PC-9 (cell line): ENCODE results near the gene HFM1. TPM values are rescaled to one million over a fixed set of nuclear protein-coding genes. Genes with fewer than 3 reads are reported as not detected.

ENCODE experiments used
- BruUV-seq: library from RNA; stranded (reverse); fragments of 400-500 nt; replicated peaks from 2 replicates; lab custom pipeline; 2021; lab: Mats Ljungman, UMichigan
- CTCF ChIA-PET: fragments of 300-600 bp; sonication (Branson Sonifier 250); formaldehyde crosslinking; loops from one replicate; lab custom pipeline; 2022; ENCODE audit warnings: antibody characterized with exemption; lab: Charles Lee
- POLR2A ChIA-PET: fragments of 300-600 bp; sonication (Branson Sonifier 250); formaldehyde crosslinking; loops from one replicate; lab custom pipeline; 2022; ENCODE audit warnings: antibody characterized with exemption; ENCODE audit not compliant: unreplicated experiment; lab: Charles Lee
- DNase-seq, 2 experiments: peaks; one replicate each; pipeline versions ENCODE4 v3.0.0 to v3.0.0-alpha.2; 2015 to 2022; ENCODE audit warnings: mixed read lengths in 1 of 2
- H2AFZ ChIP-seq: fragments of 200-600 bp; sonication (generic); 2 replicates; pipeline ENCODE4 v1.8.1; 2017; ENCODE audit warnings: antibody characterized with exemption
- H3F3A ChIP-seq: fragments of 200-600 bp; sonication (generic); 2 replicates; pipeline ENCODE4 v1.8.1; 2017; ENCODE audit warnings: antibody characterized with exemption, mild to moderate bottlenecking, low read depth; ENCODE audit not compliant: insufficient read depth
- H3K27ac ChIP-seq: fragments of 200-600 bp; sonication (generic); 2 replicates; pipeline ENCODE4 v1.6.1; 2016; ENCODE audit warnings: mixed run types
- H3K27me3 ChIP-seq: fragments of 200-600 bp; sonication (generic); 2 replicates; pipeline ENCODE4 v1.6.1; 2016; ENCODE audit warnings: low read depth, mixed run types; ENCODE audit not compliant: insufficient read depth
- H3K36me3 ChIP-seq: fragments of 200-600 bp; sonication (generic); 2 replicates; pipeline ENCODE4 v1.6.1; 2016; ENCODE audit warnings: low read depth, mixed run types
- H3K4me1 ChIP-seq: fragments of 200-600 bp; sonication (generic); replicated peaks from 2 replicates; pipeline ENCODE4 v1.6.1; 2016; ENCODE audit warnings: mixed run types; ENCODE audit not compliant: insufficient read depth
- H3K4me2 ChIP-seq: fragments of 200-600 bp; sonication (generic); 2 replicates; pipeline ENCODE4 v1.6.1; 2017; ENCODE audit warnings: mixed run types
- H3K4me3 ChIP-seq: fragments of 200-600 bp; sonication (generic); 2 replicates; pipeline ENCODE4 v1.6.1; 2016; ENCODE audit warnings: mixed run types
- H3K79me2 ChIP-seq: fragments of 200-600 bp; sonication (generic); 2 replicates; pipeline ENCODE4 v1.6.1; 2017; ENCODE audit warnings: low read depth, mixed run types
- H3K9me2 ChIP-seq: fragments of 200-600 bp; sonication (generic); 2 replicates; pipeline ENCODE4 v1.8.1; 2017; ENCODE audit warnings: mild to moderate bottlenecking; ENCODE audit not compliant: insufficient read depth
- H3K9me3 ChIP-seq: fragments of 200-600 bp; sonication (generic); 2 replicates; pipeline ENCODE4 v1.8.1; 2016; ENCODE audit warnings: low read depth; ENCODE audit not compliant: insufficient read depth
- H4K20me1 ChIP-seq: fragments of 200-600 bp; sonication (generic); 2 replicates; pipeline ENCODE4 v1.8.1; 2017; ENCODE audit not compliant: insufficient read depth
- EZH2 ChIP-seq: fragments of 200-600 bp; sonication (generic); IDR thresholded peaks from 2 replicates; pipeline ENCODE4 v1.8.0; 2017; ENCODE audit warnings: antibody characterized with exemption, low read depth
- intact Hi-C: fragments of 100-400 bp; cut with micrococcal nuclease; formaldehyde crosslinking; loops from one replicate; pipeline ENCODE4 v1.10.0; 2022; ENCODE audit not compliant: unreplicated experiment
- total RNA-seq: library from RNA; stranded (reverse); gene quantifications from 2 replicates; pipeline ENCODE4 v1.2.3, GENCODE V29; 2021
- TF ChIP-seq, protein P1 (sequence below): fragments of 200-600 bp; sonication (generic); conservative IDR thresholded peaks from 2 replicates; pipeline ENCODE4 v1.6.1; 2017; ENCODE audit warnings: mixed run types, antibody characterized with exemption, mild to moderate bottlenecking, moderate library complexity

Gene HFM1
- total RNA-seq, 1 experiment from 2014 or later = not detected

DNA sequence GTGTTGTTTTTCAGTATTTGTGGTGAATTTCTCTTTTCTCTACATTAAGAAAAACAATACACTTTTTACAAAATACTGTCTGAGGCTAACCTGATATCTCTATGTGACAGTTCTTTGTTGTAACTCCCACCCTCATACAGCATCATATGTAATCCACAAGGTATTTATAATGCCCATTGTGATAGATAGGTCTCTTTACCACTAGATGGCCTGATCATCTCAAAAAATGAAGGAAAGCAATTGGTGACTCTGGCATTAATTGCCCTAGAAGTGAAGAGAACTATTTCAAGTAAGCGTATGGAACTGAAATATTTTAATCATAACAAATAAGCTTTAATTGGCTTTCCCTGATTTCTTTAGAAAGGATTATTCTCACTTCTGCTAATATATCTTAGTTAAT, 36.2 kb upstream of the HFM1 start:
- ChIA-PET POLR2A (no interaction called here), CTCF (no interaction called here)
- Histone ChIP-seq H3K4me1 (no peaks in the 10 kb centered on the region), H3K36me3 (no peaks in the 10 kb centered on the region), H3K27me3 (no peaks in the 10 kb centered on the region), H3F3A (no peaks in the 10 kb centered on the region), H3K4me3 (no peak overlapping the region), H3K4me2 (no peak overlapping the region), H3K9me2 (no peaks in the 10 kb centered on the region), H3K27ac (no peak overlapping the region), H3K9me3 (no peaks in the 10 kb centered on the region), H3K79me2 (no peaks in the 10 kb centered on the region), H4K20me1 (no peaks in the 10 kb centered on the region), H2AFZ (no peak overlapping the region)
- BruUV-seq = no TSS peak
- TF ChIP-seq EZH2 = no peak
- TF ChIP-seq, protein P1, sequence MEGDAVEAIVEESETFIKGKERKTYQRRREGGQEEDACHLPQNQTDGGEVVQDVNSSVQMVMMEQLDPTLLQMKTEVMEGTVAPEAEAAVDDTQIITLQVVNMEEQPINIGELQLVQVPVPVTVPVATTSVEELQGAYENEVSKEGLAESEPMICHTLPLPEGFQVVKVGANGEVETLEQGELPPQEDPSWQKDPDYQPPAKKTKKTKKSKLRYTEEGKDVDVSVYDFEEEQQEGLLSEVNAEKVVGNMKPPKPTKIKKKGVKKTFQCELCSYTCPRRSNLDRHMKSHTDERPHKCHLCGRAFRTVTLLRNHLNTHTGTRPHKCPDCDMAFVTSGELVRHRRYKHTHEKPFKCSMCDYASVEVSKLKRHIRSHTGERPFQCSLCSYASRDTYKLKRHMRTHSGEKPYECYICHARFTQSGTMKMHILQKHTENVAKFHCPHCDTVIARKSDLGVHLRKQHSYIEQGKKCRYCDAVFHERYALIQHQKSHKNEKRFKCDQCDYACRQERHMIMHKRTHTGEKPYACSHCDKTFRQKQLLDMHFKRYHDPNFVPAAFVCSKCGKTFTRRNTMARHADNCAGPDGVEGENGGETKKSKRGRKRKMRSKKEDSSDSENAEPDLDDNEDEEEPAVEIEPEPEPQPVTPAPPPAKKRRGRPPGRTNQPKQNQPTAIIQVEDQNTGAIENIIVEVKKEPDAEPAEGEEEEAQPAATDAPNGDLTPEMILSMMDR = peak; percentile 66
- intact Hi-C loops = loop anchor here (5.0 kb wide), 1 partner anchor 486 kb away; no protein-coding TSS in a partner anchor
- DNase-seq = peak in 1 of 2 experiments; percentile 47

DNA sequence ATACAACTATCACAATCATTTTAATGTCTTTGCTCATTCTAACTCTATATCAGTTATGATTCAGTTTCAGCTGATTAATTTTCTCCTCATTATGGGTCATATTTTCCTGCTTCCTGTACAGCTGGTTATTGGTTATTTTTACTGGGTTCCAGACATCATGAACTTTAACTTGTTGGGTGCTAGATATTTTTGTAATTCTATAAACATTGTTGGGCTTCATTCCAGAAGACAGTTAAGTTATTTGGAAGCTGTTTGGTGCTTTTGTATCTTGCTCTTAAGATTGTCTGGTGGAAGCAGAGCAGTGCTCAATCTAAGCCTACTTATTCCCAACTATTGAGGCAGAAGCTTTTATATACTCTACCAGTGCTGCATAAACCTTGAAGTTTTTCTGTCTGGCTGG, 34.4 kb upstream of the HFM1 start:
- Histone ChIP-seq H3K9me2 (no peaks in the 10 kb centered on the region), H3K27me3 (no peaks in the 10 kb centered on the region), H3K27ac (no peak overlapping the region), H3K9me3 (no peaks in the 10 kb centered on the region), H3K36me3 (no peaks in the 10 kb centered on the region), H3K4me1 (no peaks in the 10 kb centered on the region), H3K79me2 (no peaks in the 10 kb centered on the region), H3K4me2 (no peak overlapping the region), H4K20me1 (no peaks in the 10 kb centered on the region), H3F3A (no peaks in the 10 kb centered on the region), H3K4me3 (no peak overlapping the region), H2AFZ (no peak overlapping the region)
- no TSS peak for BruUV-seq
- intact Hi-C loops = no loop called here
- TF ChIP-seq EZH2 = no peak
- TF ChIP-seq, protein P1 = no peak
- ChIA-PET CTCF (no interaction called here), POLR2A (no interaction called here)
- no peak for DNase-seq

DNA sequence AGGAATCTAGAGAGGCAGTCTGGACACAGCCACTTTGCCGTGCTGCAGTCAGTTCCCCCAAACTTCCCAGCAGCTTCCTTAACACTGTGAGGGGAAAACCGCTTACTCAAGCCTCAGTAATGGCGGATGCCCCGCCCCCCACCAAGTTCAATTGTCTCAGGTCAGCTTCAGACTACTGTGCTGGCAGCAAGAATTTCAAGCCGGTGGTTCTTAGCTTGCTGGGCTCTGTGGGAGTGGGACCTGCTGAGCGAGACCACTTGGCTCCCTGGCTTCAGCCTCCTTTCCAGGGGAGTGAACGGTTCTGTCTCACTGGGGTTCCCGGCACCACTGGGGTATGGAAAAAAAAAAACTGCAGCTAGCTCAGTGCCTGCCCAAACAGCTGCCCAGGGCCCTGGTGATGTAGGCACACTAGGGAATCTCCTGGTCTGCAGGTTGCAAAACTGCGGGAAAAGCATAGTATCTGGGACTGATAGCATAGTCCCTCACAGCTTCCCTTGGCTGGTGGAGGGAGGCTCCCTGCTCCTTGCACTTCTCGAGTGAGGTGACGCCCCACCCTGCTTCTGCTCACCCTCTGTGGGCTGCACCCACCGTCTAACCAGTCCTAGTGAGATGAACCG, 23.7 kb upstream of the HFM1 start:
- H3K4me2 ChIP-seq = no peak overlapping the region
- no peak for DNase-seq
- no peak overlapping the region for H3K27ac ChIP-seq
- ChIA-PET POLR2A (interaction anchor here (0.6 kb wide), 1 partner anchor 112 kb away, joined by 4 read pairs; no protein-coding TSS in a partner anchor), CTCF (no interaction called here)
- H3K9me2 ChIP-seq = no peaks in the 10 kb centered on the region
- H3F3A ChIP-seq = no peaks in the 10 kb centered on the region
- no peak overlapping the region for H2AFZ ChIP-seq
- no peak overlapping the region for H3K4me3 ChIP-seq
- BruUV-seq = no TSS peak
- H3K4me1 ChIP-seq = no peaks in the 10 kb centered on the region
- intact Hi-C loops = no loop called here
- no peaks in the 10 kb centered on the region for H3K9me3 ChIP-seq
- peaks cover 12% of the 10 kb centered on the region; the same call in 1 of the 2 replicates for H3K27me3 ChIP-seq
- H4K20me1 ChIP-seq = no peaks in the 10 kb centered on the region
- TF ChIP-seq, protein P1 = no peak
- TF ChIP-seq EZH2 = no peak
- H3K79me2 ChIP-seq = no peaks in the 10 kb centered on the region
- H3K36me3 ChIP-seq = no peaks in the 10 kb centered on the region
